OCI-LY3 (cell line): ENCODE measurements around the gene C9orf72.

Experiments
- CTCF ChIP-seq: fragments of 200-600, 300-600 bp; sonication (generic); IDR thresholded peaks from 2 replicates; pipeline ENCODE4 v1.5.1; 2014; ENCODE audit warnings: antibody characterized with exemption, low read length, low read depth
- EZH2phosphoT487 ChIP-seq: fragments of 200-600 bp; shearing (Covaris generic); IDR thresholded peaks from 2 replicates; pipeline ENCODE4 v1.6.1; 2018; ENCODE audit warnings: antibody characterized with exemption, mixed run types, low read depth

GRCh38 chr9:27535701-27536118 lies 37.6 kb downstream of the C9orf72 start:
- peak; percentile 54 for TF ChIP-seq CTCF
- no peak for TF ChIP-seq EZH2phosphoT487
